ENCODE results near the gene CACNA1D.
"Not testable (repeated sequence)": the region's sequence is repeated elsewhere in the genome, so short reads cannot be mapped to it uniquely, and the experiment has no call there.

GRCh38 chr3:53477689-53478088, 16.7 kb upstream of the CACNA1D start:
- not testable (repeated sequence) for TF ChIP-seq CTCF (IDR thresholded peaks at IDR 0.05; ENCODE audit: poor library complexity); EZH2 (IDR thresholded peaks at IDR 0.05; ENCODE audit: borderline replicate concordance)
